Measurements from ENCODE around the gene MAP3K7CL.
A peak's percentile ranks its signal among the peaks of the same experiment; 100 is the strongest.

The MAP3K7CL gene

DNA sequence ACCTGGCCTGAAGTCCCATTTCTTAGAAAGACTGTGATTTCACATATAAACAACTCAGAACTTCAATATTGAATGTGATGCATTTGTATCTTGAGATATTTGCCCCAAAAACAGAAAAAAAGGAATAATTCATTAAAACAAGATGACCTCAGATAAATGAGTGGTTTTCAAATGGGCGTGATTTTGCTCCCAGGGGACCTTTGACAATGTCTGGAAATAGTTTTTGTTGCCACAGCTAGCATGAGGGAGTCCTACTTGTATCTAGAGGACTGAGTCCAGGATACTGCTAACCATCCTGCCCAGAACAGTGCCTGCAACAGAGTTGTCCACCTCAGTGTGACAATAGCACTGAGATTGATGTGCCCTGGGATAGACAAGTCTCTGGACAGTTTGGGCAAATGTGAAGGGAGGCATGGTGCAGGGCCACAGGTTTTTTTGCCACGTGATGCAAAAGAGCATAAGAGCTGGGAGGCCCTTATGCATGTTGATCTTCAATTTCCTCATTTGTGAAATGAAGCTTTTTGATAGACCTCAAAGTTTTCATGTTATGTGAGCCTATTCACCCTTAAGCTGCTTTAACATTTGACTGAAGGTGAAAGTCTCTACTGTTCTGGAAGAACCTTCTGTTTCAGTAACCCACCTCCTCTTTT lies 46.2 kb downstream of the MAP3K7CL start:
- no peak overlapping the region for H2AK5ac ChIP-seq (ENCODE audit: low read length)
- no peak overlapping the region for H3K9ac ChIP-seq (ENCODE audit: low read length)
- no peak overlapping the region for H2BK120ac ChIP-seq (ENCODE audit: low read depth, low read length)
- H3K4ac ChIP-seq (ENCODE audit: low read depth, low read length) = no peak overlapping the region
- H3K27ac ChIP-seq (ENCODE audit: low read depth, low read length) = no peak overlapping the region
- H2BK15ac ChIP-seq (replicated peaks; ENCODE audit: low read depth) = no peak overlapping the region
- no peak overlapping the region for H4K8ac ChIP-seq (ENCODE audit: low read depth, low read length)
- H3K79me1 ChIP-seq (ENCODE audit: low read length) = no peaks in the 10 kb centered on the region
- no peak overlapping the region for H3K4me3 ChIP-seq (ENCODE audit: low read length)
- no peaks in the 10 kb centered on the region for H3K27me3 ChIP-seq (ENCODE audit: insufficient read depth, low read length, poor library complexity)
- no peak overlapping the region for H2BK5ac ChIP-seq (ENCODE audit: low read length)
- no CpG with 5 or more reads among the region's 2 CpGs for WGBS (ENCODE audit: extremely low coverage, insufficient coverage, low lambda C conversion rate)
- no peak overlapping the region for H3K18ac ChIP-seq (ENCODE audit: low read length)
- no peak overlapping the region for H3K23ac ChIP-seq (ENCODE audit: low read length)
- no peaks in the 10 kb centered on the region for H3K79me2 ChIP-seq (ENCODE audit: control insufficient read depth, insufficient read depth, low read length)
- H3K4me2 ChIP-seq (ENCODE audit: low read length) = no peak overlapping the region
- no peak overlapping the region for H3K56ac ChIP-seq (ENCODE audit: low read length)
- no peak for DNase-seq
- no peaks in the 10 kb centered on the region for H3K36me3 ChIP-seq (ENCODE audit: control insufficient read depth, insufficient read depth, low read length)
- H3K4me1 ChIP-seq (ENCODE audit: control insufficient read depth, low read depth, low read length) = no peaks in the 10 kb centered on the region
- H4K5ac ChIP-seq (ENCODE audit: low read length) = no peak overlapping the region

DNA sequence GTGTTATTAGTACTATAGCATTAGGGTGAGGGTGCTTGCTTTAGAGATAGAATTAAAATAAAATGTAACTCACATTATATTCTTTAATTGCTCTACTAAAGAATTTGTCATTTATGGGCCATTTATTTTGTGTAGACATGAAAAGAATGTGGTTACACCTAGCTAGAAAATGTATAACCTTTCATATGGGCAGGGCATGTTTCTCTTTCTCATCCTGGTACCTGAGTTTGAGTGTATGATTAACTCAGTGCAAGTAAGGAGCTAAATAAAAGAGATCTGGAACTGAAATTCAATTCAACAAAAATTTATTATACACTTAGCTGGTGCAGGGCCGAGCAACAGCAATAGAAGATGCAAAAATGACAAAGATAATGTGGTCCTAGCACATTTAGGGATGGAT lies 47.4 kb downstream of the MAP3K7CL start:
- Histone ChIP-seq H3K4me3 (ENCODE audit: low read length) (no peak overlapping the region), H3K4ac (ENCODE audit: low read depth, low read length) (no peak overlapping the region), H2AK5ac (ENCODE audit: low read length) (no peak overlapping the region), H3K4me1 (ENCODE audit: control insufficient read depth, low read depth, low read length) (no peaks in the 10 kb centered on the region), H3K36me3 (ENCODE audit: control insufficient read depth, insufficient read depth, low read length) (no peaks in the 10 kb centered on the region), H3K23ac (ENCODE audit: low read length) (no peak overlapping the region), H3K18ac (ENCODE audit: low read length) (no peak overlapping the region), H3K56ac (ENCODE audit: low read length) (no peak overlapping the region), H2BK5ac (ENCODE audit: low read length) (no peak overlapping the region), H2BK15ac (replicated peaks; ENCODE audit: low read depth) (no peak overlapping the region), H3K27ac (ENCODE audit: low read depth, low read length) (no peak overlapping the region), H4K5ac (ENCODE audit: low read length) (no peak overlapping the region), H4K8ac (ENCODE audit: low read depth, low read length) (no peak overlapping the region), H2BK120ac (ENCODE audit: low read depth, low read length) (no peak overlapping the region), H3K27me3 (ENCODE audit: insufficient read depth, low read length, poor library complexity) (no peaks in the 10 kb centered on the region), H3K4me2 (ENCODE audit: low read length) (no peak overlapping the region), H3K79me1 (ENCODE audit: low read length) (no peaks in the 10 kb centered on the region), H3K79me2 (ENCODE audit: control insufficient read depth, insufficient read depth, low read length) (no peaks in the 10 kb centered on the region), H3K9ac (ENCODE audit: low read length) (no peak overlapping the region)
- no CpG with 5 or more reads among the region's 1 CpG for WGBS (ENCODE audit: extremely low coverage, insufficient coverage, low lambda C conversion rate)
- DNase-seq = no peak

DNA sequence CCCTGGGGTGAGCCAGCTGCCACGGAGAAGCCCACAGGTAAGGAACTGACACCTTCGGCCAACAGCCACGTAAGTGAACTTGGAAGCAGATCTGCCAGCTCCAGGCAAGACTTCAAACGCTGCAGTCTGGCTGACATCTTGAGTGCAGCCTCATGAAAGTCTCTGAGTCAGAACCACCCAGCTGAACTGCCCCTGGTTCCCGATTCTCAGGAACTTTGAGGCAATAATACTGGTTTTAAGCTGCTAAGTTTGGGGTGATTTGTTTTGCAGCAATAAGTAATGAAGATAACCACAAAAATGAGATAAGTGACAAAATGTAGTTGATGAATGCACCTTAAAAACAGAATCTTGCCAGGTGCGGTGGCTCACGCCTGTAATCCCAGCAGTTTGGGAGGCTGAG lies 48.5 kb downstream of the MAP3K7CL start:
- no peak overlapping the region for H3K4me2 ChIP-seq (ENCODE audit: low read length)
- H2BK15ac ChIP-seq (replicated peaks; ENCODE audit: low read depth) = no peak overlapping the region
- H2AK5ac ChIP-seq (ENCODE audit: low read length) = no peak overlapping the region
- H3K79me2 ChIP-seq (ENCODE audit: control insufficient read depth, insufficient read depth, low read length) = no peaks in the 10 kb centered on the region
- H2BK120ac ChIP-seq (ENCODE audit: low read depth, low read length) = no peak overlapping the region
- H3K79me1 ChIP-seq (ENCODE audit: low read length) = no peaks in the 10 kb centered on the region
- no CpG with 5 or more reads among the region's 7 CpGs for WGBS (ENCODE audit: extremely low coverage, insufficient coverage, low lambda C conversion rate)
- no peak overlapping the region for H4K8ac ChIP-seq (ENCODE audit: low read depth, low read length)
- H3K27me3 ChIP-seq (ENCODE audit: insufficient read depth, low read length, poor library complexity) = no peaks in the 10 kb centered on the region
- no peak overlapping the region for H2BK5ac ChIP-seq (ENCODE audit: low read length)
- no peak overlapping the region for H3K9ac ChIP-seq (ENCODE audit: low read length)
- H3K56ac ChIP-seq (ENCODE audit: low read length) = no peak overlapping the region
- no peak overlapping the region for H3K18ac ChIP-seq (ENCODE audit: low read length)
- no peak overlapping the region for H3K27ac ChIP-seq (ENCODE audit: low read depth, low read length)
- no peak overlapping the region for H4K5ac ChIP-seq (ENCODE audit: low read length)
- H3K4me1 ChIP-seq (ENCODE audit: control insufficient read depth, low read depth, low read length) = no peaks in the 10 kb centered on the region
- H3K4ac ChIP-seq (ENCODE audit: low read depth, low read length) = no peak overlapping the region
- H3K23ac ChIP-seq (ENCODE audit: low read length) = no peak overlapping the region
- DNase-seq = no peak
- H3K4me3 ChIP-seq (ENCODE audit: low read length) = no peak overlapping the region
- H3K36me3 ChIP-seq (ENCODE audit: control insufficient read depth, insufficient read depth, low read length) = no peaks in the 10 kb centered on the region

DNA sequence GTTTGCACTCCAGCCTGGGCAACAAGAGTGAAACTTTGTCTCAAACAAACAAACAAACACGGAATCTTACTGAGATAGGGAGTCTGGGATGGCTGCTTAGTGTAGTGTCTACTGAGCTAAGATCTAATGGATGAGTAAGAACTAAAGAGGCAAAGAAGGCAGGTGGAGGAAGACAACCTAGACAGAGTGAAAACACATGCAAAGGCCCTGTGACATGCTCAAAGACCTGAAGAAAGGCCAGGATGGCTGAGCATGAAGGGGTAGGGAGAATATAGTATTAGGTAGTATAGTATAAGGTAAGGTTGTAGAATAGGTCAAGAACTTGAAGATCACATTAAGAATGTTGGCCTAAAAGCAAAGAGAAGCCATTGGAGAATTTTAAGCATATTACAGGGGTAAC lies 49.1 kb downstream of the MAP3K7CL start:
- no peak overlapping the region for H3K4ac ChIP-seq (ENCODE audit: low read depth, low read length)
- no peak overlapping the region for H3K27ac ChIP-seq (ENCODE audit: low read depth, low read length)
- no peak for DNase-seq
- H3K56ac ChIP-seq (ENCODE audit: low read length) = no peak overlapping the region
- no peak overlapping the region for H4K5ac ChIP-seq (ENCODE audit: low read length)
- no peak overlapping the region for H3K4me2 ChIP-seq (ENCODE audit: low read length)
- no peak overlapping the region for H4K8ac ChIP-seq (ENCODE audit: low read depth, low read length)
- H2AK5ac ChIP-seq (ENCODE audit: low read length) = no peak overlapping the region
- no peaks in the 10 kb centered on the region for H3K79me1 ChIP-seq (ENCODE audit: low read length)
- no peak overlapping the region for H2BK5ac ChIP-seq (ENCODE audit: low read length)
- no peak overlapping the region for H2BK15ac ChIP-seq (replicated peaks; ENCODE audit: low read depth)
- H3K4me3 ChIP-seq (ENCODE audit: low read length) = no peak overlapping the region
- no peaks in the 10 kb centered on the region for H3K27me3 ChIP-seq (ENCODE audit: insufficient read depth, low read length, poor library complexity)
- H3K9ac ChIP-seq (ENCODE audit: low read length) = no peak overlapping the region
- no peaks in the 10 kb centered on the region for H3K79me2 ChIP-seq (ENCODE audit: control insufficient read depth, insufficient read depth, low read length)
- H3K4me1 ChIP-seq (ENCODE audit: control insufficient read depth, low read depth, low read length) = no peaks in the 10 kb centered on the region
- no peak overlapping the region for H2BK120ac ChIP-seq (ENCODE audit: low read depth, low read length)
- no CpG with 5 or more reads among the region's 1 CpG for WGBS (ENCODE audit: extremely low coverage, insufficient coverage, low lambda C conversion rate)
- no peaks in the 10 kb centered on the region for H3K36me3 ChIP-seq (ENCODE audit: control insufficient read depth, insufficient read depth, low read length)
- no peak overlapping the region for H3K18ac ChIP-seq (ENCODE audit: low read length)
- H3K23ac ChIP-seq (ENCODE audit: low read length) = no peak overlapping the region

DNA sequence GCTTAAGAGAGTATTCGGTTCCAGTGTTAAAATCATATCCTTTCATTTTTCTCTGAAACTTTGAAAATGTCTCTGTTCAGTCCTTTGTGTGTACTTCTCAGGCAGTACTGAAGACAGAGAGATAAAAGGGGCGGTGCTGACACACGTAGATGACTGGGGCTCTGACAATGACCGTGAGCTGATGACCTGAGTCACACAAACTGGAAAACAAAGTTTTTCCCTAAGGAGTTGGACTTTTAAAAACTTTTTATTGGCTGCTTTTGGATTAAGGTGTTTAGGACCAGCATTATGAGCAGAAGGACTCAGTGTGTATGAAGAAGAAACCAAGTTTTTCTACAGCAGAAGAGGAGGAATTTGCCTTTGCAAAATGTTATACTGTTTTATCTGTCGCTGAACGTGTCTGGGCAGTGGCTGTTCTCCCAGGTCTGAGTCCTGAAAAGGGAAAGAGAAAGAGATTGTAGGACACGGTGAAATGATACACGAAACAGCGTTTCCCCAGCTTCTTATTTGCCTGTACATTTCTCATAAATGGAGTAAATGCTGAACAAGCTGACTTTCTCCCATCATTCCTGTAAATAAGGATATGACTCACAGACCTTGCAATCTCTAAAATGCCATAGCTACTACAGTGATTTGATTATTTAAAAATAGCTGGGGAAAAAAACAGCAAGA lies 51.5 kb downstream of the MAP3K7CL start:
- Histone ChIP-seq H2AK5ac (ENCODE audit: low read length) (no peak overlapping the region), H3K79me2 (ENCODE audit: control insufficient read depth, insufficient read depth, low read length) (no peaks in the 10 kb centered on the region), H3K18ac (ENCODE audit: low read length) (peak overlapping the region; percentile 75), H4K5ac (ENCODE audit: low read length) (no peak overlapping the region), H3K4me3 (ENCODE audit: low read length) (no peak overlapping the region), H3K36me3 (ENCODE audit: control insufficient read depth, insufficient read depth, low read length) (no peaks in the 10 kb centered on the region), H2BK120ac (ENCODE audit: low read depth, low read length) (no peak overlapping the region), H3K4ac (ENCODE audit: low read depth, low read length) (no peak overlapping the region), H3K27me3 (ENCODE audit: insufficient read depth, low read length, poor library complexity) (no peaks in the 10 kb centered on the region), H2BK15ac (replicated peaks; ENCODE audit: low read depth) (no peak overlapping the region), H4K8ac (ENCODE audit: low read depth, low read length) (no peak overlapping the region), H3K79me1 (ENCODE audit: low read length) (no peaks in the 10 kb centered on the region), H3K27ac (ENCODE audit: low read depth, low read length) (no peak overlapping the region), H3K56ac (ENCODE audit: low read length) (no peak overlapping the region), H3K4me2 (ENCODE audit: low read length) (no peak overlapping the region), H3K4me1 (ENCODE audit: control insufficient read depth, low read depth, low read length) (no peaks in the 10 kb centered on the region), H3K23ac (ENCODE audit: low read length) (no peak overlapping the region), H3K9ac (ENCODE audit: low read length) (no peak overlapping the region), H2BK5ac (ENCODE audit: low read length) (no peak overlapping the region)
- WGBS (ENCODE audit: extremely low coverage, insufficient coverage, low lambda C conversion rate) = no CpG with 5 or more reads among the region's 9 CpGs
- peak; percentile 23 for DNase-seq

DNA sequence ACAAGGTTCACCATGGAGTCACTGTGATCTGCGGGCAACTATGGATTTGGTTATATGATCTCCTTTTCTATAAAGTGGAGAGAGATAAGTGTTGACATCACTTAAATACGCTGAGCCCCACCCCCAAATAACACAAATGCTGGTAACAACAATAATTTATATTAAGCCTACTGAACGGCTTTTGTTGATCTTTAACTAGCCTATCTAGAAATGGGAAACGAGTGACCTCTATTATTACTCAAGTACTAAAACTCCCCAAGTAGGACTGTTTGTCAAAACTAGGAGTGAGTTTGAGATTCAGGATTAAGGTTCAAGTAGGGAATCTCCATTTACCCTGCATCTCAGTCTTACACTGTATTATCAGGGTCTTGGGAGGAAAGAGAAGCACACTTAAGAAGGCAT lies 52.2 kb downstream of the MAP3K7CL start:
- Histone ChIP-seq H2BK15ac (replicated peaks; ENCODE audit: low read depth) (no peak overlapping the region), H3K4ac (ENCODE audit: low read depth, low read length) (no peak overlapping the region), H3K4me2 (ENCODE audit: low read length) (no peak overlapping the region), H3K18ac (ENCODE audit: low read length) (no peak overlapping the region), H3K27ac (ENCODE audit: low read depth, low read length) (no peak overlapping the region), H2BK5ac (ENCODE audit: low read length) (no peak overlapping the region), H3K56ac (ENCODE audit: low read length) (no peak overlapping the region), H4K8ac (ENCODE audit: low read depth, low read length) (no peak overlapping the region), H3K79me1 (ENCODE audit: low read length) (no peaks in the 10 kb centered on the region), H4K5ac (ENCODE audit: low read length) (no peak overlapping the region), H3K27me3 (ENCODE audit: insufficient read depth, low read length, poor library complexity) (no peaks in the 10 kb centered on the region), H3K36me3 (ENCODE audit: control insufficient read depth, insufficient read depth, low read length) (no peaks in the 10 kb centered on the region), H3K4me3 (ENCODE audit: low read length) (no peak overlapping the region), H3K79me2 (ENCODE audit: control insufficient read depth, insufficient read depth, low read length) (no peaks in the 10 kb centered on the region), H3K23ac (ENCODE audit: low read length) (no peak overlapping the region), H2BK120ac (ENCODE audit: low read depth, low read length) (no peak overlapping the region), H2AK5ac (ENCODE audit: low read length) (no peak overlapping the region), H3K4me1 (ENCODE audit: control insufficient read depth, low read depth, low read length) (no peaks in the 10 kb centered on the region), H3K9ac (ENCODE audit: low read length) (no peak overlapping the region)
- no peak for DNase-seq
- no CpG with 5 or more reads among the region's 4 CpGs for WGBS (ENCODE audit: extremely low coverage, insufficient coverage, low lambda C conversion rate)

Measured in mesendoderm (in vitro differentiated cells).